DMS53 (cell line): ENCODE measurements around the gene CNTN1.
A peak's percentile ranks its signal among the peaks of the same experiment; 100 is the strongest.

Experiments
- DNase-seq: peaks from one replicate; lab custom pipeline; 2025; lab: John Stamatoyannopoulos, UW

The CNTN1 gene

GRCh38 chr12:40691913-40692764 lies at the start of gene CNTN1:
CNTN1 (plus strand) TSS chr12:40692439.
- peak; percentile 95 for DNase-seq

- DNase-seq: no peak
These were observed 48.7 kb upstream of the CNTN1 start for GRCh38 chr12:40643506-40643905.

- DNase-seq: no peak
These were observed 48.3 kb upstream of the CNTN1 start for GRCh38 chr12:40643976-40644375.

GRCh38 chr12:40644708-40645107 lies 47.5 kb upstream of the CNTN1 start:
- no peak for DNase-seq

GRCh38 chr12:40645361-40645760 lies 46.9 kb upstream of the CNTN1 start:
- no peak for DNase-seq

GRCh38 chr12:40646456-40646855 lies 45.8 kb upstream of the CNTN1 start:
- DNase-seq: no peak

GRCh38 chr12:40646911-40647310 lies 45.3 kb upstream of the CNTN1 start:
- no peak for DNase-seq

- DNase-seq: no peak
These were observed 44.6 kb upstream of the CNTN1 start for GRCh38 chr12:40647651-40648050.

GRCh38 chr12:40648519-40648918 lies 43.7 kb upstream of the CNTN1 start:
- DNase-seq: no peak

- DNase-seq: no peak
These were observed 42.1 kb upstream of the CNTN1 start for GRCh38 chr12:40650038-40650704.

- DNase-seq: no peak
These were observed 36.8 kb upstream of the CNTN1 start for GRCh38 chr12:40655451-40655850.

- DNase-seq: no peak
These were observed 29.9 kb upstream of the CNTN1 start for GRCh38 chr12:40662366-40662765.

GRCh38 chr12:40663781-40664180 lies 28.5 kb upstream of the CNTN1 start:
- DNase-seq: no peak

GRCh38 chr12:40668099-40668529 lies 24.1 kb upstream of the CNTN1 start:
- DNase-seq: peak; percentile 79

GRCh38 chr12:40672741-40673271 lies 19.4 kb upstream of the CNTN1 start:
- no peak for DNase-seq

GRCh38 chr12:40681148-40681547 lies 11.1 kb upstream of the CNTN1 start:
- no peak for DNase-seq

- DNase-seq: no peak
These were observed 7.3 kb upstream of the CNTN1 start for GRCh38 chr12:40684986-40685385.

GRCh38 chr12:40688085-40688725 lies 4.0 kb upstream of the CNTN1 start:
- DNase-seq: no peak

GRCh38 chr12:40689576-40689975 lies 2.7 kb upstream of the CNTN1 start:
- no peak for DNase-seq

- DNase-seq: peak; percentile 90
These were observed 547 bp downstream of the CNTN1 start for GRCh38 chr12:40692765-40693206.

- DNase-seq: peak; percentile 91
These were observed 1.1 kb downstream of the CNTN1 start for GRCh38 chr12:40693207-40693821.
